ENCODE data around the gene SLF2. TPM values are rescaled to one million over a fixed set of nuclear protein-coding genes. Genes with fewer than 3 reads are reported as not detected.

Gene SLF2
- total and polyA plus RNA-seq, 4 donors, result 4.0 to 18.8 (median 12.1) TPM

- peak; percentile 17 for DNase-seq (ENCODE audit: low spot score)
- Histone ChIP-seq H3K9ac (ENCODE audit: low read depth in 1 of 2, low read length in 2 of 2) (no peak overlapping the region), H3K9me3 (ENCODE audit: control insufficient read depth in 4 of 4, low read length in 3 of 4) (no peaks in the 10 kb centered on the region), H3K4me1 (ENCODE audit: control insufficient read depth in 4 of 4, insufficient read depth in 4 of 4, low read length in 3 of 4) (no peaks in the 10 kb centered on the region), H3K36me3 (ENCODE audit: control insufficient read depth in 4 of 4, insufficient read depth in 3 of 4, low read depth in 1 of 4, low read length in 3 of 4) (no peaks in the 10 kb centered on the region), H3K4me3 (ENCODE audit: low read depth in 1 of 3, low read length in 3 of 3) (no peak overlapping the region), H3K27ac (ENCODE audit: low read depth in 1 of 2, low read length in 2 of 2) (no peak overlapping the region), H3K27me3 (ENCODE audit: control insufficient read depth in 4 of 4, insufficient read depth in 4 of 4, low read length in 3 of 4) (peaks cover 0 to 4% (median 3%) of the 10 kb centered on the region in 4 donors)
- TF ChIP-seq YY1 (IDR thresholded peaks at IDR 0.05) (no peak), CTCF (IDR thresholded peaks at IDR 0.05; ENCODE audit: low read depth, low read length, missing input control) (no peak), MAX (IDR thresholded peaks at IDR 0.05) (no peak), HNF4G (IDR thresholded peaks at IDR 0.05) (no peak), FOXA1 (IDR thresholded peaks at IDR 0.05) (no peak), NR2F2 (IDR thresholded peaks at IDR 0.05) (no peak), SP1 (IDR thresholded peaks at IDR 0.05) (no peak)
- TF ChIP-seq, protein P1, sequence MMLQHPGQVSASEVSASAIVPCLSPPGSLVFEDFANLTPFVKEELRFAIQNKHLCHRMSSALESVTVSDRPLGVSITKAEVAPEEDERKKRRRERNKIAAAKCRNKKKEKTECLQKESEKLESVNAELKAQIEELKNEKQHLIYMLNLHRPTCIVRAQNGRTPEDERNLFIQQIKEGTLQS (IDR thresholded peaks at IDR 0.05), result no peak
- WGBS, result 72% methylated on average over 7 of the region's 7 CpGs
Measured at GRCh38 chr10:100896876-100897461, 15.8 kb upstream of the SLF2 start.

DNA sequence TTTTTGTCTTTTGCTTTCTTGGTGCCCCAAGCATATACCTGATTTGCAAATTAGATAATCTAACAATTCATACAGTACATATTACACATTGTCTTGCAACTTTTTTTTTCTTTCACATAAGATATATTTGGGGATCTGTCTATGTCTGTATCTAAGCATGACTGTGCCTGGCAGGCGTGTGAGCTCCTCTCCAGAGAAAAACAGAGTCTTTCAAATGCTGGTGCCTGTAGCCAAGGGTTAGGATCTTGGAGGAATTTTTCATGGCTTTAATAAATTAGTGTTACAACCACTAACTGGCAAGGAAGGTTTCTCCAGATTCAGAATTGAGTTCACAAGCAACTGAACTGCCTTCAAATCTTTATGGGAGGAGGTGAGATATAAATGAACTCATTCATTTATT lies 14.8 kb upstream of the SLF2 start:
- Histone ChIP-seq H3K9me3 (ENCODE audit: control insufficient read depth in 4 of 4, low read length in 3 of 4) (no peaks in the 10 kb centered on the region), H3K27me3 (ENCODE audit: control insufficient read depth in 4 of 4, insufficient read depth in 4 of 4, low read length in 3 of 4) (peaks cover 0 to 4% (median 3%) of the 10 kb centered on the region in 4 donors), H3K4me3 (ENCODE audit: low read depth in 1 of 3, low read length in 3 of 3) (no peak overlapping the region), H3K27ac (ENCODE audit: low read depth in 1 of 2, low read length in 2 of 2) (no peak overlapping the region), H3K9ac (ENCODE audit: low read depth in 1 of 2, low read length in 2 of 2) (no peak overlapping the region), H3K36me3 (ENCODE audit: control insufficient read depth in 4 of 4, insufficient read depth in 3 of 4, low read depth in 1 of 4, low read length in 3 of 4) (no peaks in the 10 kb centered on the region), H3K4me1 (ENCODE audit: control insufficient read depth in 4 of 4, insufficient read depth in 4 of 4, low read length in 3 of 4) (no peaks in the 10 kb centered on the region)
- no peak for DNase-seq (ENCODE audit: low spot score)
- TF ChIP-seq HNF4G (IDR thresholded peaks at IDR 0.05) (no peak), ZBTB33 (IDR thresholded peaks at IDR 0.05) (no peak), CTCF (IDR thresholded peaks at IDR 0.05; ENCODE audit: low read depth, low read length, missing input control) (no peak), MAX (IDR thresholded peaks at IDR 0.05) (no peak), FOXA2 (IDR thresholded peaks at IDR 0.05) (no peak), RAD21 (IDR thresholded peaks at IDR 0.05) (no peak), RXRA (IDR thresholded peaks at IDR 0.05) (no peak)
- 1% methylated on average over 1 of the region's 1 CpG for WGBS

Data from liver (tissue), 9 donors.